T-helper 1 cell (primary cell): ENCODE results near the gene GPC6.

Experiments
- DNase-seq, 5 donors: peaks; one replicate each; pipeline ENCODE4 v3.0.0-alpha.2; 2012 to 2020

Gene GPC6

DNA sequence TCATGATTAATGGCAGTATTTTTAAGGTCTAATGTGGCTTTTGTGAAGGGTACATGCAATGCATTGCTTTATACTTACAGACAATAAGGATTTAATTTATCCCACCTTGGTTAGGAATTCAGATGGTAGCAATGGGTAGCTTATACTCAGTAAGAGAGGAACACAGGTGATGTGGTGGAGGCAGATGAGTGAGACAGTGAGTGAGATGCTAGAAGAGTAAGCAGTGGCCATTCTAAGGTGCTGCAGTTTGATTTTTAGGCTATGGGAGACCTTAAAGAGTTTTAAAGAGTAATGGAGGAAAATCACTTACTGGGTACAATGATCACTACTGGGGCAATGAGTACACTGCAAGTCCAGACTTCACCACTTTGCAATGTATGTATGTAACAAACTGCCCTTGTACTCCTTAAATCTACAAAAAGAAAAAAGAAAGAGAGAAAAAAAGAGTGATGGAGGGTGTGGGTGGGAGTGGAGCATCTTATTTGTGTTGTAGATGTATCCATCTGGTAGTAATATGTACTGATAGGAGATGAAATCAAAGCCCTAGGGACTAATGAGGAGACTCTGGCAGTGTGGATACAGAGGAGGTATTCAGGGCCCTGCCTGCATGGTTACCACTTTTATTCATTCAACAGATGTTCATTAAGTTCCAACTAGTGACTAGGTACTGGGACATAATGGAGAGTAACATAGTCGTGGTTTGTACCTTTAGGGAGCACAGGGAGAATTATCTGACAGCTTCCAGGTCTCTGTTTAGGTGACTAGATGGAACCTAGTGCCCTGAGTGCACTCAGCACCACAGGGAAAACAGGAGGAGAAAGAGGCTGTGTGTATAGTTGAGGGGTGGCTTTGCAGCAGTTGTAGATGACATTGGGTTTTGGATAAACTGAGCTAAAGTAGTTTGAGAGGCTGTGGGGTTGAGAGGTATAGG lies 99.0 kb downstream of the GPC6 start:
- DNase-seq = no peak

- no peak for DNase-seq
Observed at GRCh38 chr13:93326234-93326811, 99.7 kb downstream of the GPC6 start.

DNA sequence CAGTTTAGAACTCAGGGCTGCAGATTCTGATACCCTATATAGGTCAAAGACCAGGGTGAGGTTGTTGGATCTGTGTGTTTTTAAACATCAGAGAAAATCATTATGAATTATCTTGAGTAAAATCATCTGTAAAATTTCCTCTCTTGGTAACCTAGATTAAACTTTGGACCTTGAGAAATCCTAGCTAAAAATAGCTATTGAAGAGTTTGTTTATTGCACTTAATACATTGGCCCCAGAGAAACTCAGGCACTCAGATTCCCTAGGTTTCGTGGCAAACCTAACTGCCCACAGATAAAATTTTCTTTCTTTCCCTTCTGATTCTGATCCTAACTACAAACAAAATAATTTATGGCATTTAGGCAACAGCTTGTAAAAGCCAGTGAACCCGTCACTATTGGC lies 102.3 kb downstream of the GPC6 start:
- no peak for DNase-seq

GRCh38 chr13:93336728-93337127 lies 110.1 kb downstream of the GPC6 start:
- no peak for DNase-seq

DNA sequence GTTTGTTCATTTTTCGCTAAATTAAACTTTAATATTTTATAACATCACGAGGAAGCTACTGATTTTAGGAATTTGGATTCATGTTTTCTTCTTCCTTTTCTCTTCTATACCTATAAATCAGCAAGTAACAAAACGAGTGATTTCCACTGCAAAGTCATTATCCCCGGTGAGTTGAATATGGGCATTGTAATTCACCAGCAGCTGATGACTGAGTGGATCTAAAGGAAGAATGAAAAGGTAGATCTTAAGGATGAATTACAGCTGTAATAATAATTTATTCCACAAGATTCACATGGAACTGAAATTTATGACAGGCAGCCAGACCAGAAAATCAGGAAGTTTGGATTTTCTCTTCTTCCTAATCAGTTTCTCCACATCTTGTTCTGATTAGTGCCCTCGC lies 111.4 kb downstream of the GPC6 start:
- DNase-seq = no peak

- DNase-seq = no peak
Observed at GRCh38 chr13:93338906-93339305, 112.3 kb downstream of the GPC6 start.

DNA sequence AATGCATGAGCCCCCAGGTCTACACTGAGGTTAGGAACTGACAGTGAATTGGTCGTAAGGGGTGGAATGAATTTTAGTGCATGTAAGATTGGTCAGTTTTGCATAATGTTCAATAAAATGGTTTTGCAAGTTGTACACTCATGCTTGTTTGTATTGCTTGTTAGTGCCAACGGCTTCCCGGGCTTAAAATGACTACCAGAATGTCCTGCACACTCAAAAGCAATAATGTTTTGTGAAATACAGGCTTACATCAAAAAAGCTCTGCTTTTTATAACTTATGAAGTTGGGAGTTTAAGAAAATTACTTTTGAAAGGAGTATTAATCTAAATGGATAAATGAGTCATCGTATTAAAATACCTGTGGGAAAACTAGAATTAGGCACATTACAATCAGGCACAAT lies 112.9 kb downstream of the GPC6 start:
- DNase-seq = no peak

DNA sequence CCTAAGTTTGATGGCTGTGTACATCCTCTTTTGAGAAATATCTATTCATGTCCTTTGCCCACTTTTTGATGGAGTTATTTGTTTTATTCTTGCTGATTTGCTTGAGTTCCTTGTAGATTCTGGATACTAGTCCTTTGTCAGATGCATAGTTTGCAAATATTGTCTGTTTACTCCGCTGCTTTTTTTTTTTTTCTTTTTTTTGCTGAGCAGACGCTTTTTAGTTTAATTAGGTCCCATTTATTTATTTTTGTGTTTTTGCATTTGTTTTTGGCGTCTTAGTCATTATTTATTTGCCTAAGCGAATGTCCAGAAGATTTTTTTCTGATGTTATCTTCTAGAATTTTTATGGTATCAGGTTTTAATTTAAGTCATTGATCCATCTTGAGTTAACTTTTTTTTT lies 114.9 kb downstream of the GPC6 start:
- no peak for DNase-seq

DNA sequence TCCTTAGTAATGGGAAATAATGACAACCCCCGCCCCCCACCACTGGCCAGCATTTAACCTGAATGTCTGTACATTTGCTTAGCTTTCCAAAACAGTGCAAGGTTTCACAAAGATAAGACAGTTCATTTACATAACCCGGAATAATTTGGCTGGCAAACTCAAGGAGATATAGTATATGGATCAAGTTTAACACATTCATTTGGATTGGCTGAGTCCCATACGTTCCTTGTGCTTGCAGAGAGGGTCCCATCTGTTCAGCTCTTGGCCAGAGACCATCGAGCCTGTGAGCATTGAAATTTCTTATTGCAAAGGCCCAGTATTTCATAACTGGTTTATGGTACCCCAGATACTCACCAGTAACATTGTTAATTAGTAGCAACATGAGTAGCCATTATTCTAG lies 116.5 kb downstream of the GPC6 start:
- no peak for DNase-seq

DNA sequence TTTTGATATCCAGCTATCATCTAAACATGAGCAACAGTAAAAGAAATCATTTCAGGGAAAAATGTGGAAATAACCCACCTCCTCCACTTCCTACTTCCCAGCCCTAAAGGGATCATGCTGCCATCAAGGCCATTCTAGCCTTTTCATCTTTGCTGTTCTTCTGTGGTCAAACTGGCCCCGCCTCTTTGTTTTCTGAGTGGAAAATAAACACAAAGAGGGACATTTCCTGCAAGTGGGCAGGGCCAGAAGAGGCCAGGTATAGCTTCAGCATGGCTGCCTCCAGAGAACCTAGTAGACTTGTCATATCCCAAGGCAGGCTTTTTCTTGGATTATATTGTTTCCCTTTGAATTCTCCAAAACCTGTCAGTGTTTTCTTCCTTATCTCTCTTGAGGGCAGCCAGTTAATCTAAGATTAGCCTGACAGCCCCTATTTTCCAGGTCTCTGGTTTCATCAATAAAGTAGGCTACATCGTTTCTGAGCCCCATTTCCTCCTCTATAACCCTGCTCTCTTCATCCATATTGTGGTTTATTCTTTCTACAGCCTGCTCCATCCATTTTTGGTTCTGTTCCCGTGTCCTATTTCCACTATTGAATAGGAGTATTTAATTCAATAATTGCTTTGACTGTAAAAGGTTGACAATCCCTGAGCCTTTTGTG lies 117.6 kb downstream of the GPC6 start:
- DNase-seq = no peak

DNA sequence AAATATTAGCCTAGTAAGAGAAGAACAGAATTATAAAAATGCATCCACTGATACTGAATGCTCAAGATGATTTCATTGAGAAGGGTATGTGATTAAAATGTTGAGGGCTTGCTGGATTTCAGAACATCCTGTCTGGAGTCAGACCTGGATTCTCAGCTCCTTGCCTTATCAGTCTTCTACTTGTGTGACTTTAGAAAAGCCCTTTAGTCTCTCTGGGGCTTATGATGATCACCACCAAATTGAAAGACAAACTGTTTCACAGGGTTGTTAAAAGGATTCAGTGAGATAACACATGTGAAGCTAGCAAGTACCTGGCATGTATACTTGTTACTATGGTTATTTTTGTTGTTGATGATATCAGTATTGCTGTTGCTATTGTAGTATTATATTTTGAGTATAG lies 118.4 kb downstream of the GPC6 start:
- no peak for DNase-seq

GRCh38 chr13:93345770-93346169 lies 119.2 kb downstream of the GPC6 start:
- DNase-seq = no peak

- no peak for DNase-seq
Observed at GRCh38 chr13:93352616-93353015, 126.0 kb downstream of the GPC6 start.

- no peak for DNase-seq
Observed at GRCh38 chr13:93355094-93355493, 128.5 kb downstream of the GPC6 start.

DNA sequence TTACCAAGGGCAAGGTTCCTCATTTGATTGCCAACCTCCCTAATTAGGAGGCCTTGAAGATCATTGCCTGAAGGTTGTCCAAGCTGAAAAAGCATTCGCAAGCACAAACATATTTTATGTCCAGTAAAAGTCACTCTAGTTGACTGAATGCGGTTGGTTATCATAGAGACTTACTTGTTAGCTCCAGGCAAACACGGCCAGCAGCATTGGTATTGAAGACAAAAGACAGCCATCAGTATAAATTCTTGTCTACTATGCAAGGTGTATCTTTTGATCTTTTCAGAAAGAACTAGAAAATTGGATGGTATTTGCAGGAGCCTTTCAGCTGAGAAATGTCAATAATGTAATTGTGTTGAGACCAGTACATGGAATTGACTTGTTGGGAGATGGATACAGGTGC lies 129.9 kb downstream of the GPC6 start:
- no peak for DNase-seq

DNA sequence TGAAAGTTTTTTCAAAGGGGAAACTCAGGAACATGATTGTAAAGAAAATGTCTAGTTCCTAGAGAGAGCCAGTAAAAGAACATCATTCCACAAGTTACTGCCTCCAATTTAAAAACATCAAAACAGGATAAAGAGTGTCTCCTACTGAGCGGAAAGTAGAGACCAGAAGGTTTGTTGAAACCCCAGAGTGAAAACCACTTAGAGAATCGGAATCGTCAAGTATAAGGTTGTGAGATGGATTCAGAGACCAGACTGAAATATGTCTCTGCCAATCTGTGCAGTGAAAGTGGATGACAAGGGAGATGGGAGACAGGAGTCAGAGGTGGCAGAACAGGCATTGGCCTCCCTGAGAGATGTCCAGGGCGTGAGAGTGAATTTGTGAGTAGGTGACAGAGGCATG lies 133.4 kb downstream of the GPC6 start:
- no peak for DNase-seq

DNA sequence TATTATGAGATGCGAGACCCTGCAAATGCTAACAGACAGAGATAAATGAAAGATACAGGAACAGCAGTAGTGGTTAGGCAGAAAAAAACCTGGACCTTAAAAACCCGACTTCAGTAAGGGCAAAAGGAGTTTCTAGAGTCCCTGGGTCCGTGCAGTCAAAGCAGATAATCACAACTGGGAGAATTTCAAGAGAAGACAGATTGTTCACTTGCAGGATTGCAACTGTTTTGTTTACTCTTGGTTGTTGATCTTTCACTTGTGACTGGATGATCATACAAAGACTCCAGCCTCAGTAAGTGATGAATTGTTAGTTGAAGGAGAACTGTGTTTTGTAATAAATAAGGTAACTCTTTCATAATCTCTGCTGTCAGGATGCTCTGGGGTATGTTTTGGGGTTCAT lies 135.1 kb downstream of the GPC6 start:
- DNase-seq = no peak

DNA sequence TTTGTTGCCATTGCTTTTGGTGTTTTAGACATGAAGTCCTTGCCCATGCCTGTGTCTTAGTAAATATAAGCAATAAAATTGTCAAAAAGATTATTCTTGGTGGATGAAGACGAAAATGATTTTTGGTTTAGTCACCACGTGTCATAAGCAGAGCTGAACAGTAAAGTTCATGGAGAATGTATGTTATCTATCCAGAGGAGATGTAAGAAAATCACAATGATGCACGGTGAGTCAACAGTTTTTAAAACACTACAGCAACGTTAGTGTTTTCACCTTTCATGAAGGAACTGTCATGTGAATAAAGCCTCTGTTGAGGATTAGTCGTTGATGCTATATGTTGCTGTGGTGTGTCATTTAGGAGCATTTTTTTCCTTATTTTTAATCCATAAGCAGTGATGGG lies 137.6 kb downstream of the GPC6 start:
- DNase-seq = no peak

DNA sequence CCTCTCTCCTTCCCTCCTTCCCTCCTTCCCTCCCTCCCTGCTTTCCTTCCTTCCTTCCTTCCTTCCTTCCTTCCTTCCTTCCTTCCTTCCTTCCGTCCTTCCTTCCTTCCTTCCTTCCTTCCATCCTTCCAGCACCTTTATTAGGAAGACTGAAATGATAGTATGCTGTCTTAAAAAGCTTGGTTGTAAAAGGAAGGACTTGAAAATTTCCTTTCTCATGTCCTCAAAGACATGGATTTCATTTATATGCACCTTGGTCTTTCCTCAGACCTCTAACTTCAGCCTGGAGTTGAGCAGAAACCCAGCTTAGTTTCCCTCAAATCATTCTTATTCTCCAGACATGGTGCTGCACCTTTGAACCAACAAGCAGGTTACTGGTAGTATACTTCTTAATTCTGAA lies 141.7 kb downstream of the GPC6 start:
- no peak for DNase-seq

DNA sequence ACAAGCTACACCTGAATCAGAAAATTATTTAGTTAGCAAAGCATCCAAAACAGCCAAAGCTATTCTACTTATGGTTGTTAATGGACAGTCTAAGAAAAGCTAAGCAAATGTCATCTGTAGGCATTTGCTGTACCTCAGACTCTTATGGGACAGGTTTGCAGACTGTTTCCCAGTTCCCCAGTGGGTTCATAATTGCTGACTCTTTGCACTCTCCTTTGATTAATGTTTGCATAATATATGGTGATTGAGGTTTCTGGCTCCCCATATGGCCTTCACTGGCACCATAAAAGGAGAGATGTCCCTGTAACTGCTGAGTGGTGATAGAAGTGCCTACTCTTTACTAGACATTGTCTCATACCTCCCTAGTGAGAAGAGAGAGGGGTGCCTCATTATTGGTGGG lies 142.1 kb downstream of the GPC6 start:
- DNase-seq = no peak

GRCh38 chr13:93372856-93373255 lies 146.2 kb downstream of the GPC6 start:
- DNase-seq = no peak

DNA sequence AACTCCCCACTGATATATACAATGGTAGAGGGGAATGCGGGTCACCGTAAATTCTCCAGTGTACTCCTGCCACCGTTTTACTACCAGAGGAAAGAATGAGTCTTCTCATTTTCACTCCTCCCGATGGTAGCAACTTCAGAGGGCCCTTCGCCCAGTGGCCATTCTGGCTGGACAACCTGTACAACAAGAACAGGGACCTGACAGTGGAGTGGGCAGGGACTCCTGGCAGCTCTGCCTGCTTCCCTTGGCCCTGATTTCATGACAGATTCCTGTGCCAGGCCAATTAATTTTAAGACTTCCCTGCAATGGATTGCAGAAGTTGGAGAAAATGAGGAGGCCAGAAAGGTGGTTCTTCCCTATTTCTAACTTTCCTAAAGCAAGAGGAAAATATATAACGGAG lies 148.9 kb downstream of the GPC6 start:
- DNase-seq = no peak

DNA sequence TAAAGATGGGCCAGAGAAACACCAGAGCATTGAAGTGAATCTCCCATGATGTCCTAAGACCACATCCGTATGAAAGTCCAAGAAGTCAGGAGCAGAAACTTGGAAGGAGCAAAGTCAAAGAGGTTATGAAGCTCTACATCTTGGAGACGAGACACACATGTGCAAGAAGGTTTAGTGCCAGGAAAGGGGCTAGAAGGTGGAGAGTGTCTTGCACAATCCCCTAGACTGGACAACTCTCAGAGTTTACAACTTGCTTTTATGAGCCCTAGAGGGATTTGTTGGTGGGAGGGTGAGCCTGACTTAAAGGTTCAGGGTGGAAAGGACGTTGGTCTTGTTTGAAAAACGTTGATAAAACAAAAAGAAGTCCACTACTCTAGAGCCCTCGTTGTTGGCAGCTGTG lies 150.6 kb downstream of the GPC6 start:
- DNase-seq = no peak

DNA sequence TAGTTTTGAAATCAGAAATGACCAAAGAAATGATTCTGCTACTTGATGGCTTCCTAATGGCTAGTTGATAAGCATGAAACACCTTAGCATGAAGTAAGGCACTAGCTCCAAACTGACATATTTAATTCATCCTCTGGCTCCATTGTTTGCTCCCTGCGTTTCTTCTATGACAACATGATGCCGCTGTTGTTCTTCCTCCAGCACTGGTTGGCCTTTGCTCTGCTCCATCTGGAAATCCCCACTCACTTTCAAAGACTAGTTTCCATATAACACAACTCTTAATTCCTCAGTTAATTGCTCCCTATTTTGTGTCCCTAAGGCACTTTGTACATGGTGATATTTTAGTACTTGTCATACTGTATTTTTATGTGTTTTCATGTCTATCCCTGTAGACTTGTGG lies 151.6 kb downstream of the GPC6 start:
- no peak for DNase-seq
